Hematopoietic multipotent progenitor cell (in vitro differentiated cells): ENCODE data around the gene SSPN. TPM values are rescaled to one million over a fixed set of nuclear protein-coding genes. Genes with fewer than 3 reads are reported as not detected.
"Not testable (repeated sequence)": the region's sequence is repeated elsewhere in the genome, so short reads cannot be mapped to it uniquely, and the experiment has no call there.

Experiments used
- DNase-seq, 3 donors: peaks; one replicate each; pipeline ENCODE4 v3.0.0-alpha.2; 2011 to 2015; ENCODE audit warnings: low read depth in 2 of 3, low spot score in 2 of 3
- total RNA-seq: library from RNA; depleted of rRNA; stranded (reverse); fragments of >200 nt; gene quantifications from one replicate; pipeline ENCODE4 v1.2.3, GENCODE V29; 2012

Gene SSPN
- total RNA-seq, 1 donor = 5.9 TPM

GRCh38 chr12:26226629-26227360, 31.4 kb downstream of the SSPN start:
- peak in 2 of 3 donors; percentile 32 to 56 for DNase-seq

GRCh38 chr12:26227361-26227745, 32.0 kb downstream of the SSPN start:
- no peak for DNase-seq

- no peak for DNase-seq
These were observed 34.5 kb downstream of the SSPN start for GRCh38 chr12:26229910-26230309.

- DNase-seq = no peak
These were observed 36.1 kb downstream of the SSPN start for GRCh38 chr12:26231470-26231869.

- DNase-seq = no peak
These were observed 36.5 kb downstream of the SSPN start for GRCh38 chr12:26231921-26232320.

- DNase-seq = no peak
These were observed 38.3 kb downstream of the SSPN start for GRCh38 chr12:26233631-26234030.

GRCh38 chr12:26235465-26235864, 40.1 kb downstream of the SSPN start:
- not testable (repeated sequence) for DNase-seq

- no peak for DNase-seq
These were observed 43.2 kb downstream of the SSPN start for GRCh38 chr12:26238341-26239121.

GRCh38 chr12:26239122-26239851, 43.9 kb downstream of the SSPN start:
- no peak for DNase-seq

- no peak for DNase-seq
These were observed 44.8 kb downstream of the SSPN start for GRCh38 chr12:26239852-26240815.

GRCh38 chr12:26241080-26241479, 45.7 kb downstream of the SSPN start:
- DNase-seq = no peak

GRCh38 chr12:26242683-26243082, 47.3 kb downstream of the SSPN start:
- DNase-seq = no peak

GRCh38 chr12:26244503-26244902, 49.1 kb downstream of the SSPN start:
- DNase-seq = no peak

GRCh38 chr12:26245175-26245942, 50.0 kb downstream of the SSPN start:
- DNase-seq = no peak

GRCh38 chr12:26246483-26247164, 51.3 kb downstream of the SSPN start:
- DNase-seq = no peak

GRCh38 chr12:26247873-26248272, 52.5 kb downstream of the SSPN start:
- no peak for DNase-seq

- DNase-seq = no peak
These were observed 55.4 kb downstream of the SSPN start for GRCh38 chr12:26250801-26251200.

- DNase-seq = no peak
These were observed 56.2 kb downstream of the SSPN start for GRCh38 chr12:26251600-26251999.

GRCh38 chr12:26252946-26253345, 57.6 kb downstream of the SSPN start:
- DNase-seq = no peak
